OCI-LY7 (cell line): Measurements from ENCODE around the gene CHMP1B.

ENCODE experiments used
- EZH2phosphoT487 ChIP-seq: fragments of 200-600 bp; sonication (generic); IDR thresholded peaks from 2 replicates; pipeline ENCODE4 v1.6.1; 2018; ENCODE audit warnings: low read depth, borderline replicate concordance, mild to moderate bottlenecking, mixed run types, antibody characterized with exemption, low read length, moderate library complexity, mixed read lengths
- TF ChIP-seq, protein P1 (sequence below): fragments of 200-600 bp; sonication (generic); conservative IDR thresholded peaks from 2 replicates; pipeline ENCODE4 v1.5.1; 2014; ENCODE audit warnings: mild to moderate bottlenecking, antibody characterized with exemption, low read length, moderate library complexity, mixed read lengths

DNA sequence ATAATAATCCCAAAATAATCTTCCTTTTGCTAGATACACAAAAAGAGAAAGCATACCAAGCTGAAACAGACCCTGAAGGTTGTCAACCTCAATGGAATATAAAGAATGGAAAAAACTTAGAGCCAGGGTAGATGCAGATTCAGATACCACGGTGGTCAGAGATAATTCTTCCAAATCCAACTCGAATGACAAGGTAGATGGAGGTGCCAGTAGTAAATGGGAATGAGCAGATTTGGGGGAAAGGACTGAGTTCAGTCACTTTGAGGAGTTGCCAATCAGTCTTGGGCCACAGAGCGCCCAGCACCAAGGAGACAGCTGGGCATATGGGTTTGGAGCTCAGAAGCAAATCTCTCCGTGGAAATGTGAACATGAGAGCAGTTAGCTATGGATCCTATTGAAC, 3.4 kb upstream of the CHMP1B start:
- TF ChIP-seq, protein P1, sequence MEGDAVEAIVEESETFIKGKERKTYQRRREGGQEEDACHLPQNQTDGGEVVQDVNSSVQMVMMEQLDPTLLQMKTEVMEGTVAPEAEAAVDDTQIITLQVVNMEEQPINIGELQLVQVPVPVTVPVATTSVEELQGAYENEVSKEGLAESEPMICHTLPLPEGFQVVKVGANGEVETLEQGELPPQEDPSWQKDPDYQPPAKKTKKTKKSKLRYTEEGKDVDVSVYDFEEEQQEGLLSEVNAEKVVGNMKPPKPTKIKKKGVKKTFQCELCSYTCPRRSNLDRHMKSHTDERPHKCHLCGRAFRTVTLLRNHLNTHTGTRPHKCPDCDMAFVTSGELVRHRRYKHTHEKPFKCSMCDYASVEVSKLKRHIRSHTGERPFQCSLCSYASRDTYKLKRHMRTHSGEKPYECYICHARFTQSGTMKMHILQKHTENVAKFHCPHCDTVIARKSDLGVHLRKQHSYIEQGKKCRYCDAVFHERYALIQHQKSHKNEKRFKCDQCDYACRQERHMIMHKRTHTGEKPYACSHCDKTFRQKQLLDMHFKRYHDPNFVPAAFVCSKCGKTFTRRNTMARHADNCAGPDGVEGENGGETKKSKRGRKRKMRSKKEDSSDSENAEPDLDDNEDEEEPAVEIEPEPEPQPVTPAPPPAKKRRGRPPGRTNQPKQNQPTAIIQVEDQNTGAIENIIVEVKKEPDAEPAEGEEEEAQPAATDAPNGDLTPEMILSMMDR = no peak
- TF ChIP-seq EZH2phosphoT487 = no peak
